Right ventricle myocardium superior (tissue), 1 donor: ENCODE results near the gene THOP1. TPM values are rescaled to one million over a fixed set of nuclear protein-coding genes. Genes with fewer than 3 reads are reported as not detected.
A peak's percentile ranks its signal among the peaks of the same experiment; 100 is the strongest.

Experiments
- ATAC-seq: fragments of 200-7000 bp; cut with Tn5 transposase; one replicate; pipeline ENCODE4 v1.9.1; 2020; ENCODE audit warnings: mild to moderate bottlenecking; ENCODE audit not compliant: poor library complexity
- DNase-seq: peaks from one replicate; pipeline ENCODE4 v3.0.0-alpha.2; 2020
- intact Hi-C: fragments of 100-400 bp; cut with DNase I; formaldehyde crosslinking; loops from one replicate; pipeline ENCODE4 v1.11.2; 2022
- total RNA-seq: library from RNA; stranded (reverse); fragmentation: NEBNext Ultra II Directional; extraction: Animal tissue kit (Norgen Biotek cat#: 25700); gene quantifications from one replicate; pipeline ENCODE4 v1.2.1, GENCODE V29; 2021
- donor health status: DM: no; HTN: yes; CAD: no; lungs with severe emphysema.

Gene THOP1
- total RNA-seq, 1 donor from 2014 or later = 52.6 TPM

GRCh38 chr19:2761309-2761677, 24.0 kb upstream of the THOP1 start:
- intact Hi-C loops = no loop called here
- ATAC-seq (no peak), DNase-seq (no peak)

- intact Hi-C loops = no loop called here
- DNase-seq (no peak), ATAC-seq (no peak)
Observed at GRCh38 chr19:2761876-2762782, 23.2 kb upstream of the THOP1 start.

- DNase-seq (no peak), ATAC-seq (no peak)
- intact Hi-C loops = no loop called here
Observed at GRCh38 chr19:2762783-2763496, 22.4 kb upstream of the THOP1 start.

- ATAC-seq (no peak), DNase-seq (no peak)
- intact Hi-C loops = no loop called here
Observed at GRCh38 chr19:2763687-2764086, 21.6 kb upstream of the THOP1 start.

GRCh38 chr19:2764945-2765344, 20.4 kb upstream of the THOP1 start:
- ATAC-seq = no peak
- DNase-seq = no peak
- intact Hi-C loops = no loop called here

- intact Hi-C loops = no loop called here
- no peak for DNase-seq
- ATAC-seq = no peak
Observed at GRCh38 chr19:2765376-2765775, 19.9 kb upstream of the THOP1 start.

- intact Hi-C loops = no loop called here
- DNase-seq = no peak
Observed at GRCh38 chr19:2766594-2767372, 18.5 kb upstream of the THOP1 start.

GRCh38 chr19:2767688-2768087, 17.6 kb upstream of the THOP1 start:
- intact Hi-C loops = no loop called here
- no peak for ATAC-seq
- peak; percentile 22 for DNase-seq

More at GRCh38 chr19:2766594-2767372, 18.5 kb upstream of the THOP1 start:
- no peak for ATAC-seq

GRCh38 chr19:2768365-2769132, 16.8 kb upstream of the THOP1 start:
- intact Hi-C loops = no loop called here
- no peak for DNase-seq

GRCh38 chr19:2769218-2769617, 16.1 kb upstream of the THOP1 start:
- intact Hi-C loops = no loop called here
- no peak for ATAC-seq
- DNase-seq = no peak

More at GRCh38 chr19:2768365-2769132, 16.8 kb upstream of the THOP1 start:
- no peak for ATAC-seq

GRCh38 chr19:2770055-2771013, 15.0 kb upstream of the THOP1 start:
- peak; percentile 76 for DNase-seq
- ATAC-seq = peak; percentile 80
- intact Hi-C loops = no loop called here

- intact Hi-C loops = no loop called here
- DNase-seq (no peak), ATAC-seq (peak; percentile 8)
Observed at GRCh38 chr19:2771786-2772674, 13.3 kb upstream of the THOP1 start.

- intact Hi-C loops = no loop called here
- DNase-seq = peak; percentile 79
- ATAC-seq = peak; percentile 61
Observed at GRCh38 chr19:2774083-2774679, 11.1 kb upstream of the THOP1 start.

- ATAC-seq (no peak), DNase-seq (no peak)
- intact Hi-C loops = no loop called here
Observed at GRCh38 chr19:2774953-2775555, 10.2 kb upstream of the THOP1 start.

GRCh38 chr19:2775556-2776430, 9.5 kb upstream of the THOP1 start:
- intact Hi-C loops = no loop called here
- DNase-seq = peak; percentile 82
- peak; percentile 20 for ATAC-seq
